ENCODE results near the gene COX8A.
A peak's percentile ranks its signal among the peaks of the same experiment; 100 is the strongest.

DNA sequence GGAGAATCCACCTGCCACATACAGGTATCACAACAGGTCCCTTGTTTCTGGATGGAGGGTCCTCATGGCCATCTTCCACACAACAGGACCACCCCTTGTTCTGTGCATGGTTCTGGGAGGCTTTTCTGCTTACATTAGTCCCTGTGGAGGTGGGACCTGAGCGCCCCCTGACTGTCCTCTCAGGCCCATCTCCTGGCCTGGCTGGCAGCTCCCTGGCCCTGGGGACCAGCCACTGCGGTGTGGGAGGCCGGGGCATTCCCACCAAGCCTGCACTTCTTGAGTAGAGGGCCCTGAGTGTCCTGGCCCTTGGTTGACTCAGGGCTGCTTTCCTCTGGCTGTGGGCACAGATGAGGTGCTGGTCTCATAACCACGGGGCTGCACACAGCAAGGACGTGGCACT lies 5.0 kb downstream of the COX8A start:
- TF ChIP-seq CTCF (IDR thresholded peaks at IDR 0.05; ENCODE audit: control extremely low read depth in 1 of 3, insufficient read depth in 1 of 3, low read depth in 1 of 3, low read length in 3 of 3), result peak in 2 of 3 experiments; percentile 18 to 21; a peak in 2 of 4 replicates
- TF ChIP-seq POLR2A (IDR thresholded peaks at IDR 0.05; ENCODE audit: control extremely low read depth in 1 of 2, low read depth in 2 of 2, low read length in 2 of 2), result no peak
- TF ChIP-seq GABPA (IDR thresholded peaks at IDR 0.05; ENCODE audit: borderline replicate concordance, insufficient read depth, low read length), result no peak
- TF ChIP-seq MAX (IDR thresholded peaks at IDR 0.05), result no peak
- no peak for TF ChIP-seq SP1 (IDR thresholded peaks at IDR 0.05; ENCODE audit: low read depth, low read length)
- TF ChIP-seq EZH2 (IDR thresholded peaks at IDR 0.05; ENCODE audit: low read depth, low read length, severe bottlenecking), result no peak
- TF ChIP-seq POLR2AphosphoS5 (IDR thresholded peaks at IDR 0.05; ENCODE audit: low read depth, low read length), result no peak
- no peak for TF ChIP-seq CREB1 (IDR thresholded peaks at IDR 0.05)
- no peak for TF ChIP-seq RFX5 (IDR thresholded peaks at IDR 0.05; ENCODE audit: borderline replicate concordance, low read depth, low read length)
- TF ChIP-seq CEBPB (IDR thresholded peaks at IDR 0.05; ENCODE audit: low read depth, low read length), result no peak
- TF ChIP-seq TCF12 (IDR thresholded peaks at IDR 0.05; ENCODE audit: low read depth, low read length), result no peak
- TF ChIP-seq BRCA1 (IDR thresholded peaks at IDR 0.05; ENCODE audit: low read depth, low read length), result no peak
- no peak for TF ChIP-seq JUN (IDR thresholded peaks at IDR 0.05; ENCODE audit: low read depth, low read length)
- no peak for TF ChIP-seq EP300 (IDR thresholded peaks at IDR 0.05; ENCODE audit: borderline replicate concordance in 1 of 2, low read depth in 2 of 2, low read length in 2 of 2)
